HepG2 (cell line): ENCODE data around the gene SCP2. TPM values are rescaled to one million over a fixed set of nuclear protein-coding genes. Genes with fewer than 3 reads are reported as not detected.

Source experiments
- ARHGAP35 ChIP-seq: sonication (generic); formaldehyde crosslinking; IDR thresholded peaks from 2 replicates; pipeline ENCODE4 v1.9.0; 2022; ENCODE audit warnings: mild to moderate bottlenecking, inconsistent platforms, moderate library complexity, missing genetic modification reagents, borderline replicate concordance
- CEBPB ChIP-seq: IDR thresholded peaks from 2 replicates; pipeline ENCODE4 v1.6.1; 2011; ENCODE audit warnings: low read depth, low read length, improper control_type of control experiment, borderline replicate concordance
- GATAD2A ChIP-seq: IDR thresholded peaks from 2 replicates; pipeline ENCODE4 v1.6.1; 2016
- HDAC2 ChIP-seq: sonication (generic); formaldehyde crosslinking; IDR thresholded peaks from 2 replicates; pipeline ENCODE4 v1.4.0; 2020; ENCODE audit warnings: missing genetic modification reagents
- IRF2 ChIP-seq: IDR thresholded peaks from 2 replicates; pipeline ENCODE4 v1.6.1; 2018; ENCODE audit warnings: missing genetic modification reagents, missing compliant biosample characterization
- MNT ChIP-seq: fragments of 450-650 bp; IDR thresholded peaks from 2 replicates; pipeline ENCODE4 v1.6.1; 2016
- MYC ChIP-seq: sonication (generic); formaldehyde crosslinking; IDR thresholded peaks from 2 replicates; pipeline ENCODE4 v1.9.0; 2021; ENCODE audit warnings: missing genetic modification reagents, borderline replicate concordance
- NR2F1 ChIP-seq, 2 experiments: fragments of 450-650 bp in 1 of 2; formaldehyde crosslinking in 1 of 2; IDR thresholded peaks; 2 replicates each; pipeline versions ENCODE4 v1.5.0 to v1.6.1; 2016 to 2020; ENCODE audit warnings: mild to moderate bottlenecking in 1 of 2, missing compliant biosample characterization in 1 of 2, missing genetic modification reagents in 1 of 2, moderate library complexity in 1 of 2
- NR2F2 ChIP-seq: IDR thresholded peaks from 2 replicates; pipeline ENCODE4 v1.6.1; 2012; ENCODE audit warnings: low read depth, inconsistent platforms, borderline replicate concordance
- NR2F6 ChIP-seq, 2 experiments: IDR thresholded peaks; 2 replicates each; pipeline ENCODE4 v1.6.1; 2016; ENCODE audit warnings: antibody characterized with exemption in 1 of 2, mild to moderate bottlenecking in 1 of 2
- POGK ChIP-seq: sonication (generic); formaldehyde crosslinking; conservative IDR thresholded peaks from 2 replicates; pipeline ENCODE4 v1.8.0; 2022; ENCODE audit warnings: mild to moderate bottlenecking, moderate library complexity, missing genetic modification reagents
- RXRB ChIP-seq: IDR thresholded peaks from 2 replicates; pipeline ENCODE4 v1.6.1; 2016; ENCODE audit warnings: borderline replicate concordance, missing genetic modification reagents, missing compliant biosample characterization
- SP5 ChIP-seq: IDR thresholded peaks from 2 replicates; pipeline ENCODE4 v1.6.1; 2016; ENCODE audit warnings: low read depth, borderline replicate concordance
- TBX2 ChIP-seq: sonication (generic); formaldehyde crosslinking; IDR thresholded peaks from 2 replicates; pipeline ENCODE4 v1.5.0; 2020; ENCODE audit warnings: missing genetic modification reagents, mild to moderate bottlenecking, borderline replicate concordance
- ZHX1 ChIP-seq: sonication (generic); formaldehyde crosslinking; IDR thresholded peaks from 2 replicates; pipeline ENCODE4 v1.8.1; 2022; ENCODE audit warnings: low read depth, mild to moderate bottlenecking, missing genetic modification reagents
- ZHX2 ChIP-seq, 2 experiments: sonication (generic) in 1 of 2; formaldehyde crosslinking in 1 of 2; IDR thresholded peaks; 2 replicates each; pipeline versions ENCODE4 v1.6.1 to v1.9.0; 2014 to 2022; ENCODE audit warnings: antibody characterized with exemption in 1 of 2, borderline replicate concordance in 1 of 2, inconsistent platforms in 1 of 2, low read depth in 1 of 2, missing genetic modification reagents in 1 of 2
- polyA plus RNA-seq, 8 experiments: library from polyadenylated mRNA; depleted of rRNA in 3 of 8; stranded (reverse) in 7 of 8; unstranded in 1 of 8; fragments of >200 nt; fragmentation: Illumina TruSeq in 4 of 8; extraction: Trizol in 4 of 8; gene quantifications; 2 replicates each; pipeline versions ENCODE4 v1.2.1 to v1.2.3, GENCODE V29; 2011 to 2016; ENCODE audit warnings: low read depth in 4 of 8, missing spikeins in 1 of 8, mixed read lengths in 1 of 8; ENCODE audit not compliant: insufficient read depth in 1 of 8
- total RNA-seq, 5 experiments: library from RNA; depleted of rRNA; stranded (reverse); fragments of >200 nt; fragmentation: Illumina TruSeq; extraction: Trizol; gene quantifications; 2 replicates each; pipeline ENCODE4 v1.2.3, GENCODE V29; 2016; ENCODE audit warnings: low read depth in 1 of 5

Gene SCP2
- total and polyA plus RNA-seq, 2 of the 13 experiments (the other 11 are each of a cell fraction or from before 2014, with no cell fraction given), result 59.0 to 133 TPM

GRCh38 chr1:53025034-53025768, 98.1 kb downstream of the SCP2 start (continued):
- TF ChIP-seq POGK (CRISPR knock-in tag) (0 out of 2 replicates have a peak, but pooled peaks have one; percentile 27), ZHX1 (CRISPR knock-in tag) (peak; percentile 72), MYC (peak; percentile 69), RXRB (CRISPR knock-in tag) (peak; percentile 92), SP5 (CRISPR knock-in tag) (peak; percentile 96), HDAC2 (CRISPR knock-in tag) (peak; percentile 79), NR2F1 (CRISPR knock-in tag; IDR thresholded peaks at IDR 0.05) (peak; percentile 75 to 84), CEBPB (peak; percentile 97), NR2F2 (peak; percentile 55; the same call in 1 of the 2 replicates), ZHX2 (IDR thresholded peaks at IDR 0.05; ENCODE audit: low read depth) (peak; percentile 71), ZHX2 (CRISPR knock-in tag; IDR thresholded peaks at IDR 0.05; ENCODE audit: borderline replicate concordance) (no peak), GATAD2A (CRISPR knock-in tag) (peak; percentile 85), NR2F6 (IDR thresholded peaks at IDR 0.05) (peak; percentile 89), NR2F6 (CRISPR knock-in tag; IDR thresholded peaks at IDR 0.05) (peak; percentile 91), TBX2 (CRISPR knock-in tag) (peak; percentile 57; the same call in 1 of the 2 replicates), ARHGAP35 (CRISPR knock-in tag) (no peak), IRF2 (CRISPR knock-in tag) (peak; percentile 82), MNT (peak; percentile 86)
